GM10266 (cell line): ENCODE data around the gene SMIM43.

ENCODE experiments used
- DNase-seq: peaks from one replicate; pipeline ENCODE4 v3.0.0; 2012; ENCODE audit errors: extremely low spot score
- TF ChIP-seq, protein P1 (sequence below): IDR thresholded peaks from 2 replicates; pipeline ENCODE4 v1.5.1; 2012; ENCODE audit warnings: mild to moderate bottlenecking, low read depth; ENCODE audit not compliant: control insufficient read depth, insufficient read depth; ENCODE audit errors: missing control alignments

SMIM43 gene

DNA sequence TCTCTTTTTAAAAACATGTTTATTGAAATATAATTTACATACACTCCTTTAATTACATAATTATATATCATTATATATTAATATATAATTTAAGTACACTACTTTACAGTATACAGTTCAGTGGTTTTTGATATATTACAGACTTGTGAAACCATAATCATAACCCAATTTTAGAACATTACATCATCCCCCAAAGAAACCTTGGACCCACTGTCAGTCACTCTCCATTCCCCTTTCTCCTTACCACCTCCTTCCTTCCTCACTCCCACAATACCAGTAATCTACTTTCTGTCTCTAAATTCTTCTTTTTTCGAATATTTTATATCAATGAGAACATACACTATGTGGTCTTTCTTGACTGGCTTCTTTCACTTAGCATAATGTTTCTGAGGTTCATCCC lies 18.2 kb upstream of the SMIM43 start:
- TF ChIP-seq, protein P1, sequence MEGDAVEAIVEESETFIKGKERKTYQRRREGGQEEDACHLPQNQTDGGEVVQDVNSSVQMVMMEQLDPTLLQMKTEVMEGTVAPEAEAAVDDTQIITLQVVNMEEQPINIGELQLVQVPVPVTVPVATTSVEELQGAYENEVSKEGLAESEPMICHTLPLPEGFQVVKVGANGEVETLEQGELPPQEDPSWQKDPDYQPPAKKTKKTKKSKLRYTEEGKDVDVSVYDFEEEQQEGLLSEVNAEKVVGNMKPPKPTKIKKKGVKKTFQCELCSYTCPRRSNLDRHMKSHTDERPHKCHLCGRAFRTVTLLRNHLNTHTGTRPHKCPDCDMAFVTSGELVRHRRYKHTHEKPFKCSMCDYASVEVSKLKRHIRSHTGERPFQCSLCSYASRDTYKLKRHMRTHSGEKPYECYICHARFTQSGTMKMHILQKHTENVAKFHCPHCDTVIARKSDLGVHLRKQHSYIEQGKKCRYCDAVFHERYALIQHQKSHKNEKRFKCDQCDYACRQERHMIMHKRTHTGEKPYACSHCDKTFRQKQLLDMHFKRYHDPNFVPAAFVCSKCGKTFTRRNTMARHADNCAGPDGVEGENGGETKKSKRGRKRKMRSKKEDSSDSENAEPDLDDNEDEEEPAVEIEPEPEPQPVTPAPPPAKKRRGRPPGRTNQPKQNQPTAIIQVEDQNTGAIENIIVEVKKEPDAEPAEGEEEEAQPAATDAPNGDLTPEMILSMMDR, result no peak
- DNase-seq, result no peak

DNA sequence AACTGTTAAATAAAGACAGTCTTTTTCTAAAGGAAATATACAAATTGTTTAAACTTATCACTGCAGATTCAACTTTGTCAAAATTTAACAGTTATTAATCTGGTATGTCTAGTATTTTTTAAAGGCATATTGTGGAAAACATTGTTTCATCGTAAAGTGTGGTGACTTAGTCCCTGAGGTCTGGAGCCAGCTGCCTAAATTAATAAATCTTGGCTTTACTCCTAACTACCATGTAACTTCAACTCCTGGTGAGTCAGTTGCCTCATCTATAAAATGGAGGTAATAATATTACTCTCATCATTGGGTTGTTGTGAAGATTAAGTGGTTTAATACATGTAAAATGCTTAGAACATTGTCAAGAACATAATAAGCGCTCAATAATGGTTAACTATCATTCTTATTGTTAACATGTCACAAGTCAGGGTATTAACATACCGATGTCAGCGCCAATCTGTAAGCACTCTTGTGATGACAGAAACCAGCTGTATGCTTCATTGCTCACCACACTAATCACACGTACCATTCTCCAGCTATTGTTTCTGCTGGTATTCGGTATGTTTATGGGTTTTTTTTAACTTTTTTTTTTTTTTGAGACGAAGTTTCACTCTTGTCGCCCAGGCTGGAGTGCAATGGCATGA lies 14.1 kb upstream of the SMIM43 start:
- TF ChIP-seq, protein P1, result no peak
- no peak for DNase-seq

DNA sequence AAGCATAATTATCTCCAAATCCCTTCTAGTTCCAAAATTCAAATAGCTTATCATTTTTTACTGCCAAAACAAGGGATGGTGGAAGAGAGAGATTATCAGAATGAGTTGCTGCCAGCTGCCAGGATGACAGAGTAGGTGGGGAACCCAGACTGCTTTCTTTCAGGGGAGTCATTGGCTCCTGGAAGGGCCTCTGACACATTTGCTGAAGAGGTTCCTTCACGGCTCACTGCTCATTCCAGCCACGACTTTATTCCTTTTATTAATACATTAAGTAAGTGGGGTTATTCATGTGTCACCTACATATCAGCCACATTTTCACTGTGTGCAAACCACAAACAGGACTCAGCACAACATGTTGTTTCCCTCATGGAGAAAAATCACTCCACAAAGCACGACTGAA lies 12.7 kb upstream of the SMIM43 start:
- TF ChIP-seq, protein P1, result no peak
- DNase-seq, result no peak

DNA sequence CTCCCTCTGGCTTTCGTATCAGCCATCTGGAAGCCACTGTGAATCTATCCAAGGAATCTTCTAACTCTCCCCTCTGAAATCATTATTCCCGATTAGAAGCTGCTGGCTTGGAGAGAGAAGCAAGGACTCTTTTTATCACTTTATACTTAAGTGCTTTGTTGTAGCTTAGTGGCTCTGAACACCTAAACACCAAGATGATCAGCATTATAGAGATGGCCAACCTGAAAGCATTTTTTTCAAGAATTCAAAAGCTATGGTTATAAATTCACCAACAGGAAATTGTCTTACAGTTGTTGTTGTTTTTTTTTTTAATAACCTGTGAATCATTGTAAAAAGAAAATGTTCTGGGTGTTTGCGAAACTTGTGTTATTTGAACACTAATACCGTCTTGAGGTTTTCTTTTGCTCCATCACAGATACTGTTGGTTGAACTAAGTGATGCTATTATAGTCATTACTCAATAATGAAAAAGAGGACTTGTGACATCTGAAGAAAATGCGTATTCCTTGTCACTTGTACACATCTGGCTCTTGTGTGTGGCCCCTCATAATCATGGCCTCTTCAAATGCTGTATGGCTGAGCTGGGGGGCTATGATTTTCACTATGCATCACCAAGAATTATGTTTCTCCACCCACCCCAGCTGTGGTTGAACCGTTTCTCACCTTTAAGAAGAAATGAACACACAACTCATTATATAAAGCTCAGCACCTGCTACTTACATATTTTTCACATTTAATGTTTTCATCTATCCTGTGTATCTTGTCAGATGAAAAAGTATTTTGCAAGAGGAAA lies 11.8 kb upstream of the SMIM43 start:
- TF ChIP-seq, protein P1, result no peak
- no peak for DNase-seq

DNA sequence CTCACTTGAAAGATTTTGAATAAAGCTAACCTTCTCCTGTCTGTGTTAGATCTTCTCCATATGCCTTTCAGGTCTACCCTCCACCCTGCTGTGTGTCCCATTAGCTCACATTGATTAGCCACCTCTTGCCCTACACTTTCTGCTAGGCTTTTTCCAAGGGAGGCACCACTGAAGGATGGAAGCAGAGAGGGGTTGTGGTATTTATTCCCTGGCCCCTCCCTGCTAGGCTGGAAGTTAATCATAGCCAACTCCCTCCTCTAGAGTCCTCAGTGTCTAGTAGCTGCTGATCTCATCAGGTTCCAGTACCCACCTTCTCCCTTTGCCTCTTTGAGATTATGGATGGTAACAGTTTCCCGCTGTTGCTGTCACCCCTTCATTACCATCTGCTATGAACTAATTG lies 8.9 kb upstream of the SMIM43 start:
- DNase-seq, result no peak
- TF ChIP-seq, protein P1, result no peak

DNA sequence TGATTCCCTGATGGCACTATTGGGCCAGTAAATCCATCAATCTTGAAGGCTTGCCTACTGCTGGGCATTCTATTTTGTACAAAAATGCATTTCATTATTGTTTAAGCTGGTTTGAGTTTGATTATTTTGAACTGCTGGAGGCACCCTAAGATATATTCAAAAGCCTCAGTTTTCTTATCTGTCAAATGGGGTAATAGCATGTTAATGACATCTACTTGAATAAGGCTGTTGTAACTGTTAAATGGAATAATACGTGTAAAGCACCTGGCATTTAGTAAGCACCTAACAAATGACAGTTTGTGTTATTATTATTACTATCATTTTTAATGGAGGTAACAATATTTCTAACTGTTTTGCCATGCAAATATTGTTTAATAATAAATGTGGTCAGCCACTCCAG lies 6.9 kb upstream of the SMIM43 start:
- no peak for DNase-seq
- TF ChIP-seq, protein P1, result no peak

DNA sequence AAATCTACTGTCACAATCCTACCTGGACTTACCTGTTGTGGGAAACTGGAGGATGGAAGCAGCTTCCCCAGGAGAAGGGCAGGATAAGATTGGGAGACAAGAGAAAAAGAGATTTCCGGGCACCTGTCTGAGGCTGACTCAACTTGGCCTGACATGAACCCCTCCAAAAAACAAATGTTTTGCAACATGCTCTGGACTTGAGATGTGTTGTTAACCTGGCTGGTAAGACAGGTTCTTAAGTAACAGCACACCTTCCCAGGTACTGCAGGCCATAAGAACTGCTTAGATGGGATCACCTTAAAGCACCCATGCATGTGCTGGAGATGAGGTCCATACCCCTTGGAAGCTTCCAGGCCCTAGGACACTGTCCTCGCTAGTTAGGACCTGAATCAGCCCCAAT lies 4.4 kb upstream of the SMIM43 start:
- DNase-seq, result no peak
- TF ChIP-seq, protein P1, result no peak
